Esophagus squamous epithelium (tissue), 4 donors: ENCODE measurements around the gene RPP30.

Experiments
- POLR2A ChIP-seq, 4 donors: fragments of 450-650 bp; IDR thresholded peaks; one replicate each; pipeline ENCODE4 v1.6.1; 2017; ENCODE audit warnings: antibody characterized with exemption in 4 of 4, mild to moderate bottlenecking in 4 of 4, moderate library complexity in 3 of 4
- TF ChIP-seq, protein P1 (sequence below), 6 experiments: fragments of 450-650 bp in 4 of 6; fragments of 200-600 bp in 2 of 6; sonication (generic) in 2 of 6; IDR thresholded peaks; one replicate each; pipeline ENCODE4 v1.5.1; 2016 to 2019; ENCODE audit warnings: antibody characterized with exemption in 6 of 6, mild to moderate bottlenecking in 4 of 6, moderate library complexity in 4 of 6

DNA sequence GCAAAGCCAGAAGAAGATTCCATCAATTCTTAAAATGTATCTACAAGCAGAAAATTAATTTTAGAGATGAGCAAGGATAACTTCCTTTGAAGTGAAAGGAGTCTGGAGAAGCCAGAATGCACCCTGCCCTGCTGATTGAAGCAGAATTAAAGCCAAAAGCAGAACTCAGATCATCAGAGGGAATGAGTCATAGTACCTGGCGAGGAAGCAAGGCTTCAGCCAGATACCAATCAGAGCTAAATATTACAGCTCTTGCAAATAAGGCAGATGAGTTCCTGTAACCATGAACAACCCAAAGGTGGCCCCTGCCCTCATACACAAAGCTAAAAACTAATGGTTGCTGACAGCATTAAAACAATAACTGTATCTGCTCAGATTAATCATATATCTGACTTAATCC, 24.3 kb upstream of the RPP30 start:
- TF ChIP-seq POLR2A (IDR thresholded peaks at IDR 0.05): no peak
- TF ChIP-seq, protein P1, sequence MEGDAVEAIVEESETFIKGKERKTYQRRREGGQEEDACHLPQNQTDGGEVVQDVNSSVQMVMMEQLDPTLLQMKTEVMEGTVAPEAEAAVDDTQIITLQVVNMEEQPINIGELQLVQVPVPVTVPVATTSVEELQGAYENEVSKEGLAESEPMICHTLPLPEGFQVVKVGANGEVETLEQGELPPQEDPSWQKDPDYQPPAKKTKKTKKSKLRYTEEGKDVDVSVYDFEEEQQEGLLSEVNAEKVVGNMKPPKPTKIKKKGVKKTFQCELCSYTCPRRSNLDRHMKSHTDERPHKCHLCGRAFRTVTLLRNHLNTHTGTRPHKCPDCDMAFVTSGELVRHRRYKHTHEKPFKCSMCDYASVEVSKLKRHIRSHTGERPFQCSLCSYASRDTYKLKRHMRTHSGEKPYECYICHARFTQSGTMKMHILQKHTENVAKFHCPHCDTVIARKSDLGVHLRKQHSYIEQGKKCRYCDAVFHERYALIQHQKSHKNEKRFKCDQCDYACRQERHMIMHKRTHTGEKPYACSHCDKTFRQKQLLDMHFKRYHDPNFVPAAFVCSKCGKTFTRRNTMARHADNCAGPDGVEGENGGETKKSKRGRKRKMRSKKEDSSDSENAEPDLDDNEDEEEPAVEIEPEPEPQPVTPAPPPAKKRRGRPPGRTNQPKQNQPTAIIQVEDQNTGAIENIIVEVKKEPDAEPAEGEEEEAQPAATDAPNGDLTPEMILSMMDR (IDR thresholded peaks at IDR 0.05): no peak
